Parathyroid adenoma (tissue), 2 donors: ENCODE data around the gene CAV1.

ENCODE experiments used
- H2AFZ ChIP-seq: fragments of 300-600 bp; sonication (generic); one replicate; pipeline ENCODE4 v1.7.0; 2017; ENCODE audit warnings: antibody characterized with exemption, mild to moderate bottlenecking
- H3K27ac ChIP-seq: fragments of 300-600 bp; sonication (generic); one replicate; pipeline ENCODE4 v1.7.0; 2017
- H3K27me3 ChIP-seq: fragments of 300-600 bp; sonication (generic); one replicate; pipeline ENCODE4 v1.7.0; 2017; ENCODE audit warnings: low read length; ENCODE audit not compliant: control insufficient read depth, insufficient read depth
- H3K36me3 ChIP-seq: fragments of 300-600 bp; sonication (generic); one replicate; pipeline ENCODE4 v1.7.0; 2017; ENCODE audit warnings: low read length; ENCODE audit not compliant: control insufficient read depth, insufficient read depth
- H3K4me1 ChIP-seq: fragments of 300-600 bp; sonication (generic); one replicate; pipeline ENCODE4 v1.7.0; 2017; ENCODE audit warnings: control low read depth
- H3K4me2 ChIP-seq: fragments of 300-600 bp; sonication (generic); one replicate; pipeline ENCODE4 v1.7.0; 2017; ENCODE audit warnings: low read length
- H3K4me3 ChIP-seq: fragments of 300-600 bp; sonication (generic); one replicate; pipeline ENCODE4 v1.7.0; 2017; ENCODE audit warnings: low read depth, low read length
- H3K79me2 ChIP-seq: fragments of 300-600 bp; sonication (generic); one replicate; pipeline ENCODE4 v1.7.0; 2017; ENCODE audit warnings: control low read depth
- H3K9ac ChIP-seq: fragments of 300-600 bp; sonication (generic); one replicate; pipeline ENCODE4 v1.7.0; 2017; ENCODE audit warnings: mild to moderate bottlenecking
- H3K9me3 ChIP-seq: fragments of 300-600 bp; sonication (generic); one replicate; pipeline ENCODE4 v1.7.0; 2017; ENCODE audit warnings: low read length; ENCODE audit not compliant: control insufficient read depth
- TF ChIP-seq, protein P1 (sequence below): fragments of 300-600 bp; sonication (generic); IDR thresholded peaks from one replicate; pipeline ENCODE4 v1.7.0; 2017; ENCODE audit warnings: antibody characterized with exemption, mild to moderate bottlenecking
- donor health status: primary hyperparathyroidism.

The CAV1 gene

DNA sequence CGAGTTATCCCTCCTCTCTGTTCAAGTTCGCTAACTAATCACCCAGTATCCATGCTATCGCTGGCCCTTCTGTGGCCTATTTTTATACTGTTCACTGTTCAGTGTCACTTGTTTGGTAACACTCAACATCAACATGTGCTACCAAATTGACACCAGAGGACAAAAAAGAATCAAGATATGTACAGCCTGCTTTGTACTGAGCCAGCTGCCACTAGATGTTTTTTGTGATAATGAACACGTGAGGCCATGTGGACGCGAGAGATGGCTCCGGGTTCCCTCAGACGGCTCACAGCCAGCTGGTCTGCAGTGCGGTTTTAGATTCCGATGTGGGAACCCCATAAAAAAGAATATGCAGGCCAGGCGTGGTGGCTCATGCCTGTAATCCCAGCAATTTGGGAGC, 21.2 kb downstream of the CAV1 start:
- Histone ChIP-seq H3K79me2 (no peaks in the 10 kb centered on the region), H3K27ac (no peak overlapping the region), H2AFZ (no peak overlapping the region), H3K27me3 (no peaks in the 10 kb centered on the region), H3K4me2 (no peak overlapping the region), H3K36me3 (no peaks in the 10 kb centered on the region), H3K4me1 (no peaks in the 10 kb centered on the region), H3K4me3 (no peak overlapping the region), H3K9ac (no peak overlapping the region), H3K9me3 (no peaks in the 10 kb centered on the region)
- TF ChIP-seq, protein P1, sequence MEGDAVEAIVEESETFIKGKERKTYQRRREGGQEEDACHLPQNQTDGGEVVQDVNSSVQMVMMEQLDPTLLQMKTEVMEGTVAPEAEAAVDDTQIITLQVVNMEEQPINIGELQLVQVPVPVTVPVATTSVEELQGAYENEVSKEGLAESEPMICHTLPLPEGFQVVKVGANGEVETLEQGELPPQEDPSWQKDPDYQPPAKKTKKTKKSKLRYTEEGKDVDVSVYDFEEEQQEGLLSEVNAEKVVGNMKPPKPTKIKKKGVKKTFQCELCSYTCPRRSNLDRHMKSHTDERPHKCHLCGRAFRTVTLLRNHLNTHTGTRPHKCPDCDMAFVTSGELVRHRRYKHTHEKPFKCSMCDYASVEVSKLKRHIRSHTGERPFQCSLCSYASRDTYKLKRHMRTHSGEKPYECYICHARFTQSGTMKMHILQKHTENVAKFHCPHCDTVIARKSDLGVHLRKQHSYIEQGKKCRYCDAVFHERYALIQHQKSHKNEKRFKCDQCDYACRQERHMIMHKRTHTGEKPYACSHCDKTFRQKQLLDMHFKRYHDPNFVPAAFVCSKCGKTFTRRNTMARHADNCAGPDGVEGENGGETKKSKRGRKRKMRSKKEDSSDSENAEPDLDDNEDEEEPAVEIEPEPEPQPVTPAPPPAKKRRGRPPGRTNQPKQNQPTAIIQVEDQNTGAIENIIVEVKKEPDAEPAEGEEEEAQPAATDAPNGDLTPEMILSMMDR, result no peak

DNA sequence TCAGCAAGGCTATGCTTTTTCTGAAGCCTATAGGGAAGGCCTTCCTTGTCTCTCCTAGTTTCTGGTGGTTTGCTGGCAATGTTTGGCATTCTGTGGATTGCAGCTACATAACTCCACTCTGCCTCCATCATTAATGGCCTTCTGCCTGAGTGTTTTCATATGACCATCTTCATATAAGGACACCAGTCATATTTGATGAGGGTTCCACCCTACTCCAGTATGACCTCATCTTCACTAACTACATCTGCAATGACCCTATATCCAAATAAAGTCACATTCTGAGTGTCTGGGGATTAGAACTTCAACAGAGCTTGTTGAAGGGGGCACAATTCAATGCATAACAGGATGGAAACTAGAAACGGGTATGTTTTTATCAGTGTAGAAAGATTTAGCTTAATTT, 22.1 kb downstream of the CAV1 start:
- H3K27me3 ChIP-seq, result no peaks in the 10 kb centered on the region
- no peak overlapping the region for H3K9ac ChIP-seq
- H3K36me3 ChIP-seq, result no peaks in the 10 kb centered on the region
- H3K4me1 ChIP-seq, result no peaks in the 10 kb centered on the region
- TF ChIP-seq, protein P1, result no peak
- H3K27ac ChIP-seq, result no peak overlapping the region
- H3K4me2 ChIP-seq, result no peak overlapping the region
- H3K9me3 ChIP-seq, result no peaks in the 10 kb centered on the region
- H3K79me2 ChIP-seq, result no peaks in the 10 kb centered on the region
- no peak overlapping the region for H3K4me3 ChIP-seq
- no peak overlapping the region for H2AFZ ChIP-seq

DNA sequence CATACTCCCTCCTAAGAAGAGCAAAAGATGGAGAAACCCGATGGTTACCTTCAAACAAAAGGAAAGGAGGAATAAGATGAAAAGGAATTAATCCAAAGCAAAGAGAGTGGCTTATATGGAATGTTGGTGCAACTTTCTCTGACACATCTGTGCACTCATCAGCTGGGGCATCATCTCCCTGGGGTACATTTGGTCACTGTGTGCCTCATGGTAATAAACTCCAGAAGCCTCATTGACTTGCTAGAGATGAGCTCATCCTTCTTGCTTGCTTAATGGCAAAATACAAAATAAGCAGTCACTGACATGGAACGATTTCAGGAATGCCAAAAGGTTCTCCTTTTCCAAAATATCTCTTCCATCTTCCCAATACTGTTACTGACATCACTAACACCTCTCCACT, 22.5 kb downstream of the CAV1 start:
- no peaks in the 10 kb centered on the region for H3K36me3 ChIP-seq
- H3K4me3 ChIP-seq, result no peak overlapping the region
- no peak overlapping the region for H3K4me2 ChIP-seq
- no peaks in the 10 kb centered on the region for H3K9me3 ChIP-seq
- no peaks in the 10 kb centered on the region for H3K27me3 ChIP-seq
- H3K79me2 ChIP-seq, result no peaks in the 10 kb centered on the region
- TF ChIP-seq, protein P1, result no peak
- H3K9ac ChIP-seq, result no peak overlapping the region
- H3K27ac ChIP-seq, result no peak overlapping the region
- no peak overlapping the region for H2AFZ ChIP-seq
- H3K4me1 ChIP-seq, result no peaks in the 10 kb centered on the region

- no peaks in the 10 kb centered on the region for H3K36me3 ChIP-seq
- no peak overlapping the region for H2AFZ ChIP-seq
- H3K9me3 ChIP-seq, result no peaks in the 10 kb centered on the region
- no peaks in the 10 kb centered on the region for H3K27me3 ChIP-seq
- TF ChIP-seq, protein P1, result no peak
- no peak overlapping the region for H3K4me2 ChIP-seq
- no peaks in the 10 kb centered on the region for H3K4me1 ChIP-seq
- H3K27ac ChIP-seq, result no peak overlapping the region
- no peaks in the 10 kb centered on the region for H3K79me2 ChIP-seq
- no peak overlapping the region for H3K4me3 ChIP-seq
- no peak overlapping the region for H3K9ac ChIP-seq
Measured at GRCh38 chr7:116548506-116548905, 23.7 kb downstream of the CAV1 start.

- no peak overlapping the region for H3K27ac ChIP-seq
Measured at GRCh38 chr7:116549370-116549769, 24.5 kb downstream of the CAV1 start.

More at GRCh38 chr7:116549370-116549769, 24.5 kb downstream of the CAV1 start:
- no peaks in the 10 kb centered on the region for H3K36me3 ChIP-seq
- no peaks in the 10 kb centered on the region for H3K9me3 ChIP-seq
- no peak overlapping the region for H2AFZ ChIP-seq
- no peaks in the 10 kb centered on the region for H3K27me3 ChIP-seq
- TF ChIP-seq, protein P1, result no peak
- H3K4me2 ChIP-seq, result no peak overlapping the region
- no peak overlapping the region for H3K4me3 ChIP-seq
- H3K79me2 ChIP-seq, result no peaks in the 10 kb centered on the region
- H3K9ac ChIP-seq, result no peak overlapping the region
- H3K4me1 ChIP-seq, result no peaks in the 10 kb centered on the region
